Adrenal gland (tissue), 5 donors: ENCODE data around the gene SLC22A16.

Experiments
- POLR2A ChIP-seq, 2 donors: fragments of 450-650 bp; IDR thresholded peaks; one replicate each; pipeline ENCODE4 v1.6.1; 2017; ENCODE audit warnings: antibody characterized with exemption in 2 of 2, mild to moderate bottlenecking in 2 of 2, moderate library complexity in 1 of 2
- TF ChIP-seq, protein P1 (sequence below), 6 experiments: fragments of 450-650 bp in 4 of 6; fragments of 200-600 bp in 2 of 6; sonication (generic) in 1 of 6; IDR thresholded peaks; 1 replicate in 5 of 6; 2 replicates in 1 of 6; pipeline versions ENCODE4 v1.5.1 to v1.8.0; 2016 to 2021; ENCODE audit warnings: antibody characterized with exemption in 6 of 6, mild to moderate bottlenecking in 2 of 6, moderate library complexity in 1 of 6
- donor health status: DM: no; HTN: no; CAD: no.

DNA sequence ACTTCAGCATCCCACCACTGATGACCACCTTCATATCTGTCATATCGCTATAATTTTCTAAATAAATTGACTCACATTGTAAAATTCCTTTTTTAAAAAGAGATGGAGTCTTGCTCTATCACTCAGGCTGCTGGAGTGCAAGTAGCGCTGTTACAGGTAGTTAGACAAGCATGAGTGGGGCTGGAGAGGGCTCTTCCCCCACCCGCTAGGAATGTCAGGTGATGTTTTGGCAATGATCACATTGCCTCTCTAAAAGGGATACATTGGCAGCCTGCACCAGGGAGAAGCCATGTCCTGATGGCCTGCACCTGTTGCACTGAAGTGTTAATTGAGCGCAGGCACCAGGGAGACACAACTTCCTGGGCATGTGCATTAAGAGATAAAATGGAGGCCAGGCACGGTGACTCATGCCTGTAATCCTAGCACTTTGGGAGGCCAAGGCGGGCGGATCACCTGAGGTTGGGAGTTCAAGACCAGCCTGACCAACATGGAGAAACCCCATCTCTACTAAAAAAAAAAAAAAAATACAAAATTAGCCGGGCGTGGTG is 16.9 kb upstream of the SLC22A16 start:
- TF ChIP-seq, protein P1, sequence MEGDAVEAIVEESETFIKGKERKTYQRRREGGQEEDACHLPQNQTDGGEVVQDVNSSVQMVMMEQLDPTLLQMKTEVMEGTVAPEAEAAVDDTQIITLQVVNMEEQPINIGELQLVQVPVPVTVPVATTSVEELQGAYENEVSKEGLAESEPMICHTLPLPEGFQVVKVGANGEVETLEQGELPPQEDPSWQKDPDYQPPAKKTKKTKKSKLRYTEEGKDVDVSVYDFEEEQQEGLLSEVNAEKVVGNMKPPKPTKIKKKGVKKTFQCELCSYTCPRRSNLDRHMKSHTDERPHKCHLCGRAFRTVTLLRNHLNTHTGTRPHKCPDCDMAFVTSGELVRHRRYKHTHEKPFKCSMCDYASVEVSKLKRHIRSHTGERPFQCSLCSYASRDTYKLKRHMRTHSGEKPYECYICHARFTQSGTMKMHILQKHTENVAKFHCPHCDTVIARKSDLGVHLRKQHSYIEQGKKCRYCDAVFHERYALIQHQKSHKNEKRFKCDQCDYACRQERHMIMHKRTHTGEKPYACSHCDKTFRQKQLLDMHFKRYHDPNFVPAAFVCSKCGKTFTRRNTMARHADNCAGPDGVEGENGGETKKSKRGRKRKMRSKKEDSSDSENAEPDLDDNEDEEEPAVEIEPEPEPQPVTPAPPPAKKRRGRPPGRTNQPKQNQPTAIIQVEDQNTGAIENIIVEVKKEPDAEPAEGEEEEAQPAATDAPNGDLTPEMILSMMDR (IDR thresholded peaks at IDR 0.05): no peak
- TF ChIP-seq POLR2A (IDR thresholded peaks at IDR 0.05): no peak
